ENCODE data around the gene BRCC3.

The BRCC3 gene

DNA sequence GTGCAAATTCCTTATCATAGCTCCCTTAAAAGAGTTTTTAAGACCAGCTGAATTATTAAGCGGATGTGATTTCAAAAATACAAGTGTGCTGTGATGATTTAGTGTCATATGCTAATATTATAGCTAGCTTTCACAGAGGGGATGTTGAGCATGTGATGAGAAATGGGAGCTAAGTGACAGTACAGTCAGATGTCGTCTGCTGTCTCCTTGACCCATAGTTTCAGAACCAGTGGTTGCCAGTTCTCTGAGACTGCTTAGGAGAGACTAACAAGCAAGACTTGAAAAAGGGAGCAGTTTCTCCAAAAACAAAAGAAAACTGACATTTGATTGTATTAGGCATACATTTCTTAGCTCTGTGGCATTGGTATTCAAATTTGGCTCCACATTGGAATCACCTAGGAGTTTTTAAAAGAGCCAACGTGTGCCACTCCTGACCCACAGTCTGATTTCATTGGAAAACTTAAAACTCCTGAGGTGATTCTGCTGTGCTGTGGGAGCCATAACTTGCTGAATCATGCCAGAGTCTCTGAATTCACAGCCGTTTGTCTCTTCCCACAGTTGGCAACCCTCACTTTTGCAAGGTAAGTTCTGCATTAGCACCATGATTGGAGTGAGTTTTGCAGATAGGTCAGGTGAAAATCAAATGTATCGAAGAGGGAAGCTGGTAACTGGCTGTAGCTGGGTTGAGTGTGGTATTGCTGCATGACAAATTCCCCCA is 24.3 kb upstream of the BRCC3 start:
- no peak for ATAC-seq (replicated peaks)
- H3K27ac Mint-ChIP-seq, result no peak overlapping the region
- H3K27me3 Mint-ChIP-seq, result no peaks in the 10 kb centered on the region
- H3K9me3 Mint-ChIP-seq, result no peaks in the 10 kb centered on the region
- no peak for DNase-seq
- peaks cover 14% of the 10 kb centered on the region for H3K36me3 Mint-ChIP-seq (ENCODE audit: insufficient read depth)
- H3K4me3 Mint-ChIP-seq, result no peak overlapping the region
- peaks cover 7 to 14% of the 10 kb centered on the region in 2 donors for H3K4me1 Mint-ChIP-seq (ENCODE audit: low read depth in 2 of 2)

DNA sequence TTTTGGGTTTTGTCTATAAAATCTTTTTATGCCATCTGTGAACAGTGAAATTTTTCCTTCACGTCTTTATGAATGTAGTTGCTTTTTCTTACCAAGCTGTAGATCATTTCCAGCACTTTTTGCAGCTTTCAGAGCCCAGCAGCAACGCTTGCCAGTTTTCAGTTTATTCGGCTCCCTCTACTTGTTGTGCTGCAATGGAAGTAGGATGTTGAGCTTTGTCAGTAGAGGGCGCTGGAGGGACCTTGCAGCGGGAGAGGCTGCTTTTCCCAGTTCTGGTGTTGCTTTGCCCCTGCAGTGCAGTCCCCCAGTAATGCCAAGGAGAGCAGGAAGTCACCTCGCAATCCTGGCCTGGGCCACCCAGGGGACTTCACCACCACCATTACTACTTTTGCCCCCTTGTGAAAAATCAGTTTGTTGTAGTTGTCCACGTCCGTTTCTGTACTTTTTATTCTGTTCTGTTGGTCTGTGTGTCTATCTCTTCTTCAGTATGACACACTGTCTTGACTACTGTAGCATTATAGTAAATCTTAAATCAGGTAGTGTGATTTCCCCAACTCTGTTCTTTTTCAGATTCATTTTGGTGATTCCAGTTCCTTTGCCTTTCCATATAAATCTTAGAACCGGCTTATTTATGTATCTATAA is 22.2 kb upstream of the BRCC3 start:
- H3K36me3 Mint-ChIP-seq (ENCODE audit: insufficient read depth), result peaks cover 17% of the 10 kb centered on the region
- H3K27me3 Mint-ChIP-seq, result no peaks in the 10 kb centered on the region
- no peak overlapping the region for H3K4me3 Mint-ChIP-seq
- ATAC-seq (replicated peaks), result peak; percentile 56
- H3K9me3 Mint-ChIP-seq, result no peaks in the 10 kb centered on the region
- H3K27ac Mint-ChIP-seq, result peak overlapping the region; percentile 41 to 44
- peak; percentile 28 to 33 (median 31) for DNase-seq
- peaks cover 7 to 12% of the 10 kb centered on the region in 2 donors for H3K4me1 Mint-ChIP-seq (ENCODE audit: low read depth in 2 of 2)

DNA sequence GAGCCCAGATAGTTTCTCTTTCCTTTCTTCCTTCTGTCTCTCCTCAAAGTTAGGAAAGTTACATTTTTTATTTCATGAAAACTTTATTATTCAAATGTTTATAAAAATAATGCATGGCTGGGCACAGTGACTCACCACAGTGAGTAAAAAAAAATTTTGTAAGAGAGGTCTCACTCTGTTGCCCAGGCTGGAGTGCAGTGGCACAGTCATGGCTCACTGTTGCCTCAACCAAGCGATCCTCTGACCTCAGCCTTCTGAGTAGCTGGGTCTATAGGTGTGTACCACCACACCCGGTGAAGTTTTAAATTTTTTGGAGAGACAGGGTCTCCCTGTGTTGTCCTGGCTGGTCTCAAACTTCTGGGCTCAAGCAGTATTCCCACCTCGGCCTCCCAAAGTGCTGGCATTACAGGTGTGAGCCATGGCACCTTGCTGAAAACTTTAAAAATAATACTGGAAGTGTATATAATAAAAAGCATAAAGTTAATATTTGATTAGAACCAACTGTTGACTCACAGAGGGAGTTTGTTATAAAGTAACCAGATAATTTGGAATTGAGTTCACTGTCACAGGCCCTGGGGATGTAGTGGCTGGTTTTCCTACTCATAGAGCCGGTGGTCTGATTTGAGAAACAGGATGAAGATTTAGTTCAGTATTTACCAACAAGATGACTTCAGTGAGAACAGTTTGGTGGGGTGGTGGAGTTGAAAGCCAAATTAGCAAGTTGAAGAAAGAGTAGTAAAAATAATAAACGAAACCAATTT is 18.4 kb upstream of the BRCC3 start:
- Mint-ChIP-seq H3K4me1 (ENCODE audit: low read depth in 2 of 2) (peaks cover 10 to 12% of the 10 kb centered on the region in 2 donors), H3K27me3 (no peaks in the 10 kb centered on the region), H3K36me3 (ENCODE audit: insufficient read depth) (peaks cover 18% of the 10 kb centered on the region), H3K4me3 (no peak overlapping the region), H3K9me3 (no peaks in the 10 kb centered on the region), H3K27ac (peak overlapping the region in 1 of 2 donors; percentile 38)
- ATAC-seq (replicated peaks), result no peak
- no peak for DNase-seq

DNA sequence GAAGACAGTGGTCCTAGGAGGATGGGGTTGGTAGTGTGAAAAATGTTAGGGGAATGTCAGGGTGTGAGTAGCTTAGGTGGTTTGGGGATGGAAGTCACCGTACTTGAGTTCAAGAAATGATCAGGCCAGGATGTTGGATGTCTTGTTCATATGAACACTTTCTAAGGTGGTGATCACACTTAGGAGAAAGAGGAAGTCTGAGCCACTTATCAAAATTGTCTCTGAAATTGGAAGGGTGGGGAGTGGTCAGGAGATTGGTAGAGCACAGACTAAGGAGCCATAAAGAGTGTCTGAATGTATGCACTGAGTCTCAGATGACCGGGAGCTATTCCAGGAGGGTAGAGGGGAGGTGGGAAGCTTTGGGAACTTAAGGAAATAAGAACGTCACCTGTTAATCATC is 17.7 kb upstream of the BRCC3 start:
- no peaks in the 10 kb centered on the region for H3K9me3 Mint-ChIP-seq
- ATAC-seq (replicated peaks) (no peak), DNase-seq (no peak)
- no peaks in the 10 kb centered on the region for H3K27me3 Mint-ChIP-seq
- peak overlapping the region in 1 of 2 donors; percentile 38 for H3K27ac Mint-ChIP-seq
- H3K36me3 Mint-ChIP-seq (ENCODE audit: insufficient read depth), result peaks cover 18% of the 10 kb centered on the region
- H3K4me3 Mint-ChIP-seq, result no peak overlapping the region
- H3K4me1 Mint-ChIP-seq (ENCODE audit: low read depth in 2 of 2), result peaks cover 8 to 9% of the 10 kb centered on the region in 2 donors

DNA sequence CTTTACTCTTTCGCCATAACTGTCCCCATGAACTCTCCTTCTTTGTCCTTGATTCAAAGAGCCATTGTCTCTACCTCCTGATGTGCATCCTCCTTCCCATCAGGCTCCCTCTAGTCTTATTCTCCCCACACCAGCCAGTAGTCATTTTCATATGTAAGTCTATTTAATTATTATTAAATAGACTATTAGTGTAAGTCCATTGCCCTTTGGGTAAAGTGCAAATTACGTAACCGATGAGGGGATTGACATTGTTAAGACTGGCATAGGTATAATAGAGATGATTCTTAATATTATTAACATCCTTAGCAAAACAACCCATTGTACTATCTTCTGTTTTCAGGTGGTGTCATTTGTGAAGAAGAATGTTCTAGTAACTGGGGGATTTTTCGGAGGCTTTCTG is 17.1 kb upstream of the BRCC3 start:
- ATAC-seq (replicated peaks), result no peak
- Mint-ChIP-seq H3K4me1 (ENCODE audit: low read depth in 2 of 2) (peaks cover 3 to 5% of the 10 kb centered on the region in 2 donors), H3K27me3 (no peaks in the 10 kb centered on the region)

DNA sequence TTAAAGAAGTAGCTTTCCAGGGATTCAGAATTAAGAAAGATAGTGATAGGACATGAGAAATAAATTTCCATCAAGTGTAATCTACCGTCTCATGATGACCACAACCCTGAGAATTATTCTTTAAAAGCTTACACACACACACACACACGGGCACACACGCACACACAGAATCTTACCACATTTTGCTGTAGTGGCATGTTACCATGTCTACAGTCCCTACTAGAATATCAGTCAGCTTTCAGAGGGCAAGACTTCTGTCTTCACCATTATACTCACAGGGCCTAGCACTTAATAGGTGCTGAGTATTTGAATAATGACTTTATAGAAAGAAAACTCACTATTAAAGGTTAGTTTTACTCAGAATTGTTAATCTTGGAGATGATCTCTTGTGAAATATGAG is 15.8 kb upstream of the BRCC3 start:
- DNase-seq, result no peak
- no peak overlapping the region for H3K4me3 Mint-ChIP-seq
- peaks cover 3 to 5% of the 10 kb centered on the region in 2 donors for H3K4me1 Mint-ChIP-seq (ENCODE audit: low read depth in 2 of 2)
- no peak for ATAC-seq (replicated peaks)
- no peaks in the 10 kb centered on the region for H3K9me3 Mint-ChIP-seq
- no peaks in the 10 kb centered on the region for H3K27me3 Mint-ChIP-seq
- no peak overlapping the region for H3K27ac Mint-ChIP-seq
- H3K36me3 Mint-ChIP-seq (ENCODE audit: insufficient read depth), result peaks cover 13% of the 10 kb centered on the region

More for the DNA sequence above, 17.1 kb upstream of the BRCC3 start:
- no peak overlapping the region for H3K4me3 Mint-ChIP-seq
- no peak overlapping the region for H3K27ac Mint-ChIP-seq
- H3K36me3 Mint-ChIP-seq (ENCODE audit: insufficient read depth), result peaks cover 14% of the 10 kb centered on the region
- H3K9me3 Mint-ChIP-seq, result no peaks in the 10 kb centered on the region
- DNase-seq, result no peak

DNA sequence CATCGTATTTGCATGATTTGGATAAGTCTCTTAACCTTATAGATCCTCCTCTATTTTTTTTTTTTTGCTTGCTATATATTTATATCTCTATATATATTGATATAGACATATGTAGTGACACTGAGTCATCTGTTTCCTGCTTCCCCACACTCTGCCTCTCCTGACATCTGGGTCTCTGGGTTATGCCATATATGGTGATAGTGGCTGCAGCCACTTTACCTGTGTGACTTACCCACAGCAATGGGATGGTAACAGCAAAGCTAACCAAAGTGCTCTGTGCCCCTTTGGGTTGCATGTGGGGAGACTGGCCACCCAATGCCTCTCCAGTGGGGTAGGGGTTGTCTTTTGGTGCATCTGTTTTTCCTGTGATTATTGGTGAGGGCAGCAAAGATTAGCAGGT is 14.8 kb upstream of the BRCC3 start:
- Mint-ChIP-seq H3K27ac (peak overlapping the region in 1 of 2 donors; percentile 16), H3K36me3 (ENCODE audit: insufficient read depth) (peaks cover 13% of the 10 kb centered on the region), H3K4me3 (peak overlapping the region in 1 of 2 donors; percentile 59), H3K27me3 (no peaks in the 10 kb centered on the region), H3K9me3 (no peaks in the 10 kb centered on the region), H3K4me1 (ENCODE audit: low read depth in 2 of 2) (peaks cover 3 to 5% of the 10 kb centered on the region in 2 donors)
- no peak for DNase-seq
- ATAC-seq (replicated peaks), result peak; percentile 71

DNA sequence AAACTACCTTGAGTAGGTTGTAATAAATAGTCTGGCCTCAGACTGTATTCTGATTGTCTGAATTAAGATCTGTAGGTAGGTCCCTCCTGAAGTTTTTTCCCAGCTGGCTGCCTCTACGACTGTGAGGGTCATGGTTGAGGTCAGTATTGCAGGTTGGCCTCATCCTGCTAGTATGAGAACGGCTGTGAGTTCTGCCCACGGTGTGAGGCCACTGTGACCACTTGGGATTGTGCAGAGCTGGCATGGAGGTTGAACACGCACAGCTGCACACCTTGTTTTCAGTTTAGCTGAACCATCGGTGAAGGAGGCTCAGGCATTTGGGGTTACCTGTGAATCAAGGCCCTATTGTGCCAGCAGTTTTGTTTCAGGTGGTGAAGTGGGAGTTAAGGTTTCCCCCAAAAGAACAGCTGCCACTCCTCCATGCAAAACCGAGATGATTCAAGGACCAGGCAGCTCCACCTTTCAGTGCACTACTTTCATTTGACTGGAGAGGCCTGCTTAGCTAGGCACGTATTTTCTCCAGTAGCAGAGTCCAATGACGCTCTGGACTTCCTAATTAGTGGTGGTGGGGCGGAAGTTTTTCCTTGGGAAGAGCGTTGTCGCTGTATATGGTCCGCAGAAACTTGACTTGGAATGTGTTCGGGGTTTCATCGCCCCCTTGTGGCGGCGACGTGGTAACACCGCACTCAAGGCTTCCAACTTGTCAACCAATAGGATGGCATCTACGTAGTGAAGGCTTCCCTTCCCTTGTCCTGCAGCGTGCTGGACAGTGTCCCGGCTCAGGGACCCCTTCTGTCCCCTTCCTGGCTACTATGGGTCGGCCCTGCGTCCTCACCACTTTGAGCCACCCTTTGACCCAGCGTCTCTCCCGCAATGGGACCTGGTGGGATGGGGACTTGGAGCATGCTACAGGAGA is 14.2 kb upstream of the BRCC3 start:
- Mint-ChIP-seq H3K27me3 (no peaks in the 10 kb centered on the region), H3K27ac (peak overlapping the region; percentile 16 to 46), H3K36me3 (ENCODE audit: insufficient read depth) (peaks cover 14% of the 10 kb centered on the region), H3K4me1 (ENCODE audit: low read depth in 2 of 2) (peaks cover 3 to 5% of the 10 kb centered on the region in 2 donors), H3K9me3 (no peaks in the 10 kb centered on the region), H3K4me3 (peak overlapping the region; percentile 54 to 59)
- ATAC-seq (replicated peaks) (peak; percentile 81), DNase-seq (peak; percentile 11 to 43 (median 38))

DNA sequence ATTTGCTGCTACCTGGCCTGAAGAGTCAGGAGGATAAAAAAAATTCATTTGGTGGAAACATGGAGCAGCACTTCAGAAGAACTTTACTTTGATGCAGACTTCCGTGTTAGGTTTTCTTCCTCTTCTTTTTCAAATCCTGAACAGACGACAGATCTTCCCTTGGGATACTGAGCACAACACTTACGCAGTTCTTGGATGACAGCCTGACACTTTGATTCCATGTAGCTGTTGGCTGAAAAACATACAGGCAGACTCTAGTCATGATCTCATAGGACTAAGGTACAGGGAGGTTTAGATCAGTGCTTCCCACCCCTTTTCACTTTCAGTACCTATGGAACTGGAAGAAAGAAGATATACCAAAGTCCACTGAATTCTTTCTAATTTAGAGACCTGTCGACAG is 9.5 kb upstream of the BRCC3 start:
- Mint-ChIP-seq H3K4me3 (no peak overlapping the region), H3K27ac (no peak overlapping the region), H3K36me3 (ENCODE audit: insufficient read depth) (peaks cover 6% of the 10 kb centered on the region), H3K9me3 (no peaks in the 10 kb centered on the region), H3K4me1 (ENCODE audit: low read depth in 2 of 2) (peaks cover 0 to 2% of the 10 kb centered on the region in 2 donors), H3K27me3 (no peaks in the 10 kb centered on the region)
- no peak for ATAC-seq (replicated peaks)
- no peak for DNase-seq

DNA sequence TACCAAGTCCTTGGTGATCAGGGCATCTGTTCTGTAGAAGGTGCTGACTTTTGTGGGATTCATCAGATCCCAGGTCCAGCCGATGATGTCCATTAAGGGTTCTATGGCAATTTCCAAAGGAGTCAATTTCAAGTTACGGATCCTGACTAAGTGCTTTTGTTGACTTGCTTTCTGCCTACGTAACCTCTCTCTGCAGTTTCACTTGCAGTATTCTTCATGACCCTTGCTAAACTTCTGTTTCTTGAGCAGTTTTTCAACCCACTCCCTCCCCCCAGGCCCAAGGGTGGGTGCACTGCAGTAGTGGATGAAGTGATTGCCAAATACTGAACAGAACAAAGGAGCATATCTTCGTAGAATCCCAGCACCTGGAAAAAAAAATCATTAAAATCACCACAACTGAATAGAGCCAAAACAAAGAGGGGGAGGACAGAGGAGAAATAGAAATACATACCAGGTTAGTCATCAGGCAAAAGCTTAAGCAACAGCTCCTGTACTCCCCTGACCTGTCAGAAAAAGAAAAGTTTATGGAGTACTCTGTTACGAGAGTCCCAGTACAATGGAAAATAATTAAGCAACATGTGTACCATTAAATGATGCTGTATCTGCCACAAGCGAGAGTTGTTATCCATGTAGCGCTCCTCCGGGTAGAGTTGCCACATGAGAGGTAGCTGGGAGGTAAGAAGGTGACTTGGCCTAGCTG is 6.1 kb upstream of the BRCC3 start:
- Mint-ChIP-seq H3K27me3 (no peaks in the 10 kb centered on the region), H3K36me3 (ENCODE audit: insufficient read depth) (peaks cover 3% of the 10 kb centered on the region), H3K9me3 (no peaks in the 10 kb centered on the region), H3K27ac (no peak overlapping the region), H3K4me1 (ENCODE audit: low read depth in 2 of 2) (peaks cover 8 to 9% of the 10 kb centered on the region in 2 donors), H3K4me3 (no peak overlapping the region)
- DNase-seq, result no peak
- ATAC-seq (replicated peaks), result no peak

DNA sequence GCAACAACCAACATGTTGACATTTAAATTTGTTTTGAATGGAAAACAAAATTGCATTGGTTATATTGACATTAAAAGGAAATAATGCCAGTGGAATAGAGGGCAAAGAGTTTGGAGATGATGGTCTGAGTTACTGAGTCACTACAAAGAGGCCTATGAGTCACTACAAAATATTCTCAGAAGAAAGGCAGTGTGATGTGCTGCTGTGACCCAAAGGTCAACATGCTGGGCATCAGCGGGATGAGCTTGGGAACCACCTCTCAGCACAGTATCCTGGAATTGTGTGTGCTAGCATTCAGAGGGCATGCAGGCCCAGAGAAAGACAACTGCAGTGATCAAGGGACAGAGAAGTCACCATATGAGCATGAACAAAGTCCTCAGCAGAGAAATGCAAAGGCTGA is 3.1 kb upstream of the BRCC3 start:
- ATAC-seq (replicated peaks), result no peak
- no peaks in the 10 kb centered on the region for H3K9me3 Mint-ChIP-seq
- peaks cover 9% of the 10 kb centered on the region for H3K36me3 Mint-ChIP-seq (ENCODE audit: insufficient read depth)
- no peak overlapping the region for H3K4me3 Mint-ChIP-seq
- peaks cover 15 to 20% of the 10 kb centered on the region in 2 donors for H3K4me1 Mint-ChIP-seq (ENCODE audit: low read depth in 2 of 2)
- no peak for DNase-seq
- H3K27me3 Mint-ChIP-seq, result no peaks in the 10 kb centered on the region
- H3K27ac Mint-ChIP-seq, result no peak overlapping the region

DNA sequence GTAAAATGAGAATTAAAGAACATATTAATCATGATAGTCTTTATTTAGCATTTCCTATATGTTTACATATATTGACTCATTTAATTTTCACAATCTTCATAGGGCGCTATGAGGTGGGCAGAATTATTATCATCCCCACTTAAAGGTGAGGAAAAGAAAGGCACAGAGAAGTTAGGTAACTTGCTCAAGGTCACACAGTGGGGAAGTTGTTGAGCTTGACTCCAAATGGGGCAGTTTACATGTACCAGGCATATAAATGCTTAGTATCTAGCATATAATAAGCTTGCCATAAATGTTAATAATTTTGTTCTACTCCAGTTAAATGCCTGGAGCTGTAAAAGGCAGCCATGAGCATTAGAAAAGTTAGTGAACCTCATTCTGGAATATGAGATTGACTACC is 1.9 kb upstream of the BRCC3 start:
- Mint-ChIP-seq H3K9me3 (no peaks in the 10 kb centered on the region), H3K27me3 (no peaks in the 10 kb centered on the region), H3K27ac (no peak overlapping the region), H3K4me3 (peak overlapping the region; percentile 81 to 84), H3K36me3 (ENCODE audit: insufficient read depth) (peaks cover 17% of the 10 kb centered on the region), H3K4me1 (ENCODE audit: low read depth in 2 of 2) (peaks cover 25 to 29% of the 10 kb centered on the region in 2 donors)
- no peak for ATAC-seq (replicated peaks)
- no peak for DNase-seq
